ENCODE data around the gene EXD1.

- TF ChIP-seq EP300 (IDR thresholded peaks at IDR 0.05), result no peak
- no peak for TF ChIP-seq CTCF (IDR thresholded peaks at IDR 0.05)
- TF ChIP-seq POLR2A (IDR thresholded peaks at IDR 0.05), result no peak
Measured at GRCh38 chr15:41169086-41169485, 61.5 kb downstream of the EXD1 start.
